WI38 (cell line): ENCODE results near the gene DLAT.
A peak's percentile ranks its signal among the peaks of the same experiment; 100 is the strongest.
"Not testable (repeated sequence)": the region's sequence is repeated elsewhere in the genome, so short reads cannot be mapped to it uniquely, and the experiment has no call there.

Experiments used
- H3K4me3 ChIP-seq: 2 replicates; pipeline ENCODE4 v1.5.1; 2011; ENCODE audit warnings: low read depth, mild to moderate bottlenecking, control low read depth, low read length
- CTCF ChIP-seq: IDR thresholded peaks from 2 replicates; pipeline ENCODE4 v1.5.1; 2012; ENCODE audit warnings: low read depth, mild to moderate bottlenecking, control low read depth, low read length

DLAT gene

GRCh38 chr11:112086422-112087191 is 61.4 kb downstream of the DLAT start, which contains the start of the genes SDHD and TIMM8B:
TSS of gene SDHD (plus strand) at chr11:112086873. CDS start at chr11:112086908, 35 bp downstream.
TSS of gene TIMM8B (minus strand) at chr11:112086756. CDS start at chr11:112086723, 33 bp downstream.
- TF ChIP-seq CTCF: no peak
- peak within 1 kb of the TSS; percentile 99 for H3K4me3 ChIP-seq

- H3K4me3 ChIP-seq: peak overlapping the region; percentile 99
- no peak for TF ChIP-seq CTCF
These were observed 62.0 kb downstream of the DLAT start for GRCh38 chr11:112087212-112087611.

GRCh38 chr11:112095302-112095701 is 70.1 kb downstream of the DLAT start:
- not testable (repeated sequence) for H3K4me3 ChIP-seq

- no peak for TF ChIP-seq CTCF
- no peak overlapping the region for H3K4me3 ChIP-seq
These were observed 71.0 kb downstream of the DLAT start for GRCh38 chr11:112096194-112096593.

- no peak overlapping the region for H3K4me3 ChIP-seq
- TF ChIP-seq CTCF: no peak
These were observed 72.7 kb downstream of the DLAT start for GRCh38 chr11:112097734-112098528.

GRCh38 chr11:112100462-112100861 is 75.3 kb downstream of the DLAT start:
- no peak overlapping the region for H3K4me3 ChIP-seq
- TF ChIP-seq CTCF: no peak

GRCh38 chr11:112103446-112103845 is 78.2 kb downstream of the DLAT start:
- H3K4me3 ChIP-seq: no peak overlapping the region
- no peak for TF ChIP-seq CTCF
